SK-N-MC (cell line): ENCODE data around the gene ORM1.

Experiments
- EZH2 ChIP-seq: fragments of 200-600 bp; sonication (generic); IDR thresholded peaks from one replicate; pipeline ENCODE4 v1.6.1; 2017; ENCODE audit warnings: antibody characterized with exemption
- FOXP2 ChIP-seq: optimal IDR thresholded peaks from 2 replicates; pipeline ENCODE3; 2011; ENCODE audit warnings: mild to moderate bottlenecking, moderate library complexity; ENCODE audit not compliant: insufficient read depth; ENCODE audit errors: extremely low read length, control extremely low read depth
- POLR2AphosphoS5 ChIP-seq: IDR thresholded peaks from 2 replicates; pipeline ENCODE4 v1.6.1; 2012; ENCODE audit warnings: mild to moderate bottlenecking, low read depth, low read length, borderline replicate concordance

DNA sequence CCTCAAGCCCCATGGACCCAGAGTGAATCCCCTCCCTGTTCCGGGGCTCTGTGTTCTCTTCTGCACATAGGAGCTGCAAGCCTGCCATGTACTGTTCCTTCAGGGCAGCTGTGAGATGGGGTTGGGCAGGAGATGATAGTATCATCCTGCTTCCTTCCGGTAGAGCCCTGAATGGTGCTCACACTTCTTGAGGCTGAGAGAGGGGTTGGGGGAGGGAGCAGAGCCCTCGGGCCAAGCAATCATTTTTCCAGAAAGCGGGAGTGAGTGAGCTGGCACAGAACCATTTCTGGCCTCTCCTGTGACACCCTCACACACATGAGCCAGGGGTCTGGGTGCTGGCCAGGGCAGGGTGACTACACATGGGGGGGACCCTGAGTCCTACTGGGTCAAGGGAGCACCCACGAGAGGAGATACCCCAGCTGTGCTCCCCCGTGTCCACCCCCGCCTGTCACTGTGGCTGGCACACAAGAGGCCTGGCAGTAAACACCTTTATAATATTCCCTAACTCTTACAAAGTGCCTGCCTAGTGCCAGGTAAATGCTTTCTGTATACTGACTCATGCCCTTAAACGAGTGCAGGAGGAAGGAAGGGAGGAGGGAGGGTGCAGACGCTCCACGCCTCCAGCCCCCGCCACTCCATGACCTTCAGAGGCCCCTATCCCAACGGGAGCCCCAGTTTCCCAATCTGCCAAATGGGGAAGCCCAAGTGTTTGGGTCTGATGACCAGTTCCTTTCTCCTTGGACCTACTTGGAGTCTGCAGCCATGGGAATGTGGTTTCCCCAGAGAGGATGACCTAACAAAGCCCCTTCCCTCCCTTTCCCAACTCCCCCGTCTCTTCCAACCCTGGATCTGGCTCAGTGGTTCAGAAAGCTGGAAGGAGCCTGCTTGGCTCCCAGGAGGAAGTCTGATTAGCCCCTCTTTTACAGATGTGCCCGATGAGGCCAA, 49.3 kb downstream of the ORM1 start:
- TF ChIP-seq POLR2AphosphoS5 (peak; percentile 55), EZH2 (no peak), FOXP2 (peak; percentile 68)
